Stimulated activated CD4-positive, alpha-beta T cell treated with anti-CD3 and anti-CD28 coated beads, Interleukin-1b, Interleukin-23, amount 100 ng/mL, for 48 hours (primary cell): ENCODE data around the gene PTPRG.
A peak's percentile ranks its signal among the peaks of the same experiment; 100 is the strongest.
"Not testable (repeated sequence)": the region's sequence is repeated elsewhere in the genome, so short reads cannot be mapped to it uniquely, and the experiment has no call there.

ENCODE experiments used
- DNase-seq: peaks from one replicate; pipeline ENCODE4 v3.0.0-alpha.2; 2020

PTPRG gene

GRCh38 chr3:61561374-61562041, at the start of gene PTPRG:
Gene PTPRG, plus strand, starts transcription at chr3:61561571. Its CDS starts 717 bp downstream, at chr3:61562288.
- peak; percentile 15 for DNase-seq

- no peak for DNase-seq
These were observed 42.8 kb upstream of the PTPRG start for GRCh38 chr3:61518590-61518989.

- peak; percentile 76 for DNase-seq
These were observed 40.3 kb upstream of the PTPRG start for GRCh38 chr3:61520966-61521628.

- DNase-seq: peak; percentile 4
These were observed 39.3 kb upstream of the PTPRG start for GRCh38 chr3:61522060-61522459.

- no peak for DNase-seq
These were observed 38.7 kb upstream of the PTPRG start for GRCh38 chr3:61522626-61523025.

GRCh38 chr3:61524933-61525332, 36.4 kb upstream of the PTPRG start:
- DNase-seq: no peak

- DNase-seq: no peak
These were observed 35.1 kb upstream of the PTPRG start for GRCh38 chr3:61526308-61526707.

- DNase-seq: no peak
These were observed 34.4 kb upstream of the PTPRG start for GRCh38 chr3:61527011-61527410.

GRCh38 chr3:61530355-61530754, 31.0 kb upstream of the PTPRG start:
- no peak for DNase-seq

GRCh38 chr3:61531528-61531927, 29.8 kb upstream of the PTPRG start:
- DNase-seq: no peak

- DNase-seq: no peak
These were observed 28.5 kb upstream of the PTPRG start for GRCh38 chr3:61532739-61533500.

- DNase-seq: no peak
These were observed 25.5 kb upstream of the PTPRG start for GRCh38 chr3:61535826-61536225.

- no peak for DNase-seq
These were observed 24.0 kb upstream of the PTPRG start for GRCh38 chr3:61537366-61537765.

- no peak for DNase-seq
These were observed 22.9 kb upstream of the PTPRG start for GRCh38 chr3:61538486-61538885.

GRCh38 chr3:61541694-61542093, 19.7 kb upstream of the PTPRG start:
- no peak for DNase-seq

GRCh38 chr3:61545716-61546115, 15.7 kb upstream of the PTPRG start:
- DNase-seq: no peak

GRCh38 chr3:61547625-61548024, 13.7 kb upstream of the PTPRG start:
- no peak for DNase-seq

- DNase-seq: not testable (repeated sequence)
These were observed 8.7 kb upstream of the PTPRG start for GRCh38 chr3:61552704-61553103.

- DNase-seq: no peak
These were observed 2.1 kb upstream of the PTPRG start for GRCh38 chr3:61559136-61559731.

- DNase-seq: peak; percentile 45
These were observed 626 bp upstream of the PTPRG start for GRCh38 chr3:61560517-61561373.

GRCh38 chr3:61562042-61562720, 810 bp downstream of the PTPRG start:
- DNase-seq: no peak
